ENCODE measurements around the gene RTP3. TPM values are rescaled to one million over a fixed set of nuclear protein-coding genes. Genes with fewer than 3 reads are reported as not detected.

RTP3 gene
- polyA plus RNA-seq, 6 donors from 2014 or later = not detected

GRCh38 chr3:46503200-46503874 lies 5.6 kb downstream of the RTP3 start:
- H3K4me3 Mint-ChIP-seq = peak overlapping the region in 1 of 8 donors; percentile 54
- H3K27ac Mint-ChIP-seq = peak overlapping the region in 2 of 6 donors; percentile 26 to 41
- peaks cover 0 to 17% of the 10 kb centered on the region in 2 donors for H3K36me3 Mint-ChIP-seq
- no peak for ATAC-seq (ENCODE audit: low read depth in 2 of 2)
- H3K4me1 Mint-ChIP-seq = peaks cover 25 to 44% (median 33%) of the 10 kb centered on the region in 3 donors
- no peak for DNase-seq
- peaks cover 8 to 11% (median 10%) of the 10 kb centered on the region in 3 donors for H3K27me3 Mint-ChIP-seq
- peaks cover 3 to 14% (median 10%) of the 10 kb centered on the region in 7 donors for H3K9me3 Mint-ChIP-seq

GRCh38 chr3:46504789-46505188 lies 7.0 kb downstream of the RTP3 start:
- Mint-ChIP-seq H3K4me1 (peaks cover 25 to 40% (median 33%) of the 10 kb centered on the region in 3 donors), H3K36me3 (peaks cover 0 to 17% of the 10 kb centered on the region in 2 donors), H3K27ac (peak overlapping the region in 1 of 6 donors; percentile 28), H3K4me3 (no peak overlapping the region), H3K27me3 (peaks cover 0 to 8% (median under 1%) of the 10 kb centered on the region in 3 donors), H3K9me3 (peaks cover 3 to 14% (median 10%) of the 10 kb centered on the region in 7 donors)
- DNase-seq = peak; percentile 23
- ATAC-seq (ENCODE audit: low read depth in 2 of 2) = peak; percentile 61 to 65

GRCh38 chr3:46505953-46506352 lies 8.2 kb downstream of the RTP3 start:
- H3K9me3 Mint-ChIP-seq = peaks cover 3 to 14% (median 10%) of the 10 kb centered on the region in 7 donors
- ATAC-seq (ENCODE audit: low read depth in 2 of 2) (no peak), DNase-seq (no peak)
- H3K27me3 Mint-ChIP-seq = peaks cover 0 to 8% (median 0%) of the 10 kb centered on the region in 3 donors
- H3K4me3 Mint-ChIP-seq = no peak overlapping the region
- no peak overlapping the region for H3K27ac Mint-ChIP-seq
- H3K4me1 Mint-ChIP-seq = peaks cover 17 to 29% (median 29%) of the 10 kb centered on the region in 3 donors
- H3K36me3 Mint-ChIP-seq = peaks cover 0 to 17% of the 10 kb centered on the region in 2 donors

GRCh38 chr3:46506526-46506925 lies 8.8 kb downstream of the RTP3 start:
- Mint-ChIP-seq H3K4me3 (no peak overlapping the region), H3K4me1 (peaks cover 11 to 25% (median 24%) of the 10 kb centered on the region in 3 donors), H3K27ac (no peak overlapping the region), H3K9me3 (peaks cover 3 to 14% (median 10%) of the 10 kb centered on the region in 7 donors), H3K27me3 (peaks cover 0 to 8% (median 0%) of the 10 kb centered on the region in 3 donors), H3K36me3 (peaks cover 0 to 17% of the 10 kb centered on the region in 2 donors)
- no peak for DNase-seq
- no peak for ATAC-seq (ENCODE audit: low read depth in 2 of 2)

- DNase-seq (no peak), ATAC-seq (ENCODE audit: low read depth in 2 of 2) (no peak)
- peaks cover 0 to 10% of the 10 kb centered on the region in 2 donors for H3K36me3 Mint-ChIP-seq
- H3K9me3 Mint-ChIP-seq = peaks cover 0 to 11% (median 5%) of the 10 kb centered on the region in 7 donors
- peaks cover 0 to 12% (median 9%) of the 10 kb centered on the region in 3 donors for H3K27me3 Mint-ChIP-seq
- peaks cover 0 to 11% (median 11%) of the 10 kb centered on the region in 3 donors for H3K4me1 Mint-ChIP-seq
- H3K4me3 Mint-ChIP-seq = no peak overlapping the region
- no peak overlapping the region for H3K27ac Mint-ChIP-seq
Measured at GRCh38 chr3:46508850-46509591, 11.2 kb downstream of the RTP3 start.

- H3K36me3 Mint-ChIP-seq = peaks cover 0 to 9% of the 10 kb centered on the region in 2 donors
- H3K27me3 Mint-ChIP-seq = peaks cover 0 to 12% (median 9%) of the 10 kb centered on the region in 3 donors
- H3K27ac Mint-ChIP-seq = peak overlapping the region in 1 of 6 donors; percentile 77
- peaks cover 0 to 9% (median 4%) of the 10 kb centered on the region in 7 donors for H3K9me3 Mint-ChIP-seq
- H3K4me3 Mint-ChIP-seq = no peak overlapping the region
- ATAC-seq (ENCODE audit: low read depth in 2 of 2) = no peak
- peaks cover 0 to 11% (median 8%) of the 10 kb centered on the region in 3 donors for H3K4me1 Mint-ChIP-seq
- no peak for DNase-seq
Measured at GRCh38 chr3:46509661-46510187, 11.9 kb downstream of the RTP3 start.

GRCh38 chr3:46512191-46512749 lies 14.5 kb downstream of the RTP3 start:
- Mint-ChIP-seq H3K9me3 (no peaks in the 10 kb centered on the region), H3K36me3 (no peaks in the 10 kb centered on the region), H3K27ac (no peak overlapping the region), H3K4me3 (no peak overlapping the region), H3K4me1 (peaks cover 0 to 3% (median 0%) of the 10 kb centered on the region in 3 donors), H3K27me3 (peaks cover 0 to 9% (median 9%) of the 10 kb centered on the region in 3 donors)
- ATAC-seq (ENCODE audit: low read depth in 2 of 2) (no peak), DNase-seq (no peak)

GRCh38 chr3:46516521-46516920 lies 18.7 kb downstream of the RTP3 start:
- Mint-ChIP-seq H3K36me3 (no peaks in the 10 kb centered on the region), H3K27me3 (peaks cover 0 to 9% (median 4%) of the 10 kb centered on the region in 3 donors), H3K4me3 (no peak overlapping the region), H3K4me1 (peaks cover 0 to 3% (median 0%) of the 10 kb centered on the region in 3 donors), H3K9me3 (no peaks in the 10 kb centered on the region), H3K27ac (peak overlapping the region in 1 of 6 donors; percentile 21)
- no peak for ATAC-seq (ENCODE audit: low read depth in 2 of 2)
- no peak for DNase-seq

GRCh38 chr3:46517016-46517783 lies 19.4 kb downstream of the RTP3 start:
- peak overlapping the region in 1 of 6 donors; percentile 21 for H3K27ac Mint-ChIP-seq
- DNase-seq (no peak), ATAC-seq (ENCODE audit: low read depth in 2 of 2) (no peak)
- H3K9me3 Mint-ChIP-seq = no peaks in the 10 kb centered on the region
- no peak overlapping the region for H3K4me3 Mint-ChIP-seq
- no peaks in the 10 kb centered on the region for H3K36me3 Mint-ChIP-seq
- peaks cover 0 to 3% (median 0%) of the 10 kb centered on the region in 3 donors for H3K4me1 Mint-ChIP-seq
- H3K27me3 Mint-ChIP-seq = peaks cover 0 to 6% (median 4%) of the 10 kb centered on the region in 3 donors

GRCh38 chr3:46517784-46518181 lies 20.0 kb downstream of the RTP3 start:
- Mint-ChIP-seq H3K4me3 (no peak overlapping the region), H3K4me1 (peaks cover 0 to 3% (median 0%) of the 10 kb centered on the region in 3 donors), H3K27ac (peak overlapping the region in 1 of 6 donors; percentile 26), H3K27me3 (no peaks in the 10 kb centered on the region), H3K36me3 (no peaks in the 10 kb centered on the region), H3K9me3 (no peaks in the 10 kb centered on the region)
- no peak for DNase-seq
- ATAC-seq (ENCODE audit: low read depth in 2 of 2) = no peak

GRCh38 chr3:46519952-46520351 lies 22.2 kb downstream of the RTP3 start:
- ATAC-seq (ENCODE audit: low read depth in 2 of 2) (no peak), DNase-seq (no peak)
- H3K4me1 Mint-ChIP-seq = peaks cover 0 to 3% (median 0%) of the 10 kb centered on the region in 3 donors
- no peak overlapping the region for H3K27ac Mint-ChIP-seq
- no peak overlapping the region for H3K4me3 Mint-ChIP-seq
- no peaks in the 10 kb centered on the region for H3K36me3 Mint-ChIP-seq
- H3K27me3 Mint-ChIP-seq = no peaks in the 10 kb centered on the region
- peaks cover 0 to 1% (median 0%) of the 10 kb centered on the region in 7 donors for H3K9me3 Mint-ChIP-seq

GRCh38 chr3:46520531-46520930 lies 22.8 kb downstream of the RTP3 start:
- H3K27ac Mint-ChIP-seq = peak overlapping the region in 1 of 6 donors; percentile 50
- H3K27me3 Mint-ChIP-seq = no peaks in the 10 kb centered on the region
- no peak for ATAC-seq (ENCODE audit: low read depth in 2 of 2)

More at GRCh38 chr3:46520531-46520930, 22.8 kb downstream of the RTP3 start:
- no peak for DNase-seq
- H3K36me3 Mint-ChIP-seq = no peaks in the 10 kb centered on the region
- no peak overlapping the region for H3K4me3 Mint-ChIP-seq
- peaks cover 0 to 3% (median 0%) of the 10 kb centered on the region in 3 donors for H3K4me1 Mint-ChIP-seq
- peaks cover 0 to 1% (median 0%) of the 10 kb centered on the region in 7 donors for H3K9me3 Mint-ChIP-seq
